Panc1 (cell line): ENCODE measurements around the gene KLC1. TPM values are rescaled to one million over a fixed set of nuclear protein-coding genes. Genes with fewer than 3 reads are reported as not detected.

ENCODE experiments used
- ATAC-seq: fragments of 200-7000 bp; cut with Tn5 transposase; 2 replicates; pipeline ENCODE4 v1.9.1; 2020; ENCODE audit warnings: mild to moderate bottlenecking, moderate library complexity
- BruUV-seq: library from RNA; stranded (reverse); fragments of 400-500 nt; replicated peaks from 2 replicates; lab custom pipeline; 2021; lab: Mats Ljungman, UMichigan
- CTCF ChIA-PET: fragments of 300-600 bp; sonication (Branson Sonifier 250); formaldehyde crosslinking; loops from one replicate; lab custom pipeline; 2022; ENCODE audit warnings: antibody characterized with exemption; lab: Charles Lee
- POLR2A ChIA-PET: fragments of 300-600 bp; sonication (Branson Sonifier 250); formaldehyde crosslinking; loops from one replicate; lab custom pipeline; 2022; ENCODE audit warnings: antibody characterized with exemption; lab: Charles Lee
- DNase-seq: peaks from one replicate; pipeline ENCODE4 v3.0.0-alpha.2; 2010; ENCODE audit warnings: low read depth, low spot score
- H3K27ac ChIP-seq: 2 replicates; pipeline ENCODE4 v1.5.1; 2011; ENCODE audit warnings: mild to moderate bottlenecking, low read length, inconsistent platforms
- H3K27me3 ChIP-seq: fragments of 200-500 bp; sonication (Bioruptor generic); 2 replicates; pipeline ENCODE4 v1.6.0; 2014; ENCODE audit warnings: low read length, inconsistent platforms; ENCODE audit not compliant: control insufficient read depth, insufficient read depth
- H3K36me3 ChIP-seq: fragments of 200-500 bp; sonication (Bioruptor generic); 2 replicates; pipeline ENCODE4 v1.5.1; 2014; ENCODE audit warnings: inconsistent platforms, mild to moderate bottlenecking, low read length, moderate library complexity; ENCODE audit not compliant: control insufficient read depth, insufficient read depth
- H3K4me1 ChIP-seq: 2 replicates; pipeline ENCODE4 v1.5.1; 2011; ENCODE audit warnings: inconsistent platforms, mild to moderate bottlenecking, low read length, moderate library complexity; ENCODE audit not compliant: control insufficient read depth, insufficient read depth
- H3K4me3 ChIP-seq, 2 experiments: 2 replicates each; pipeline ENCODE4 v1.5.1; 2011 to 2012; ENCODE audit warnings: low read depth in 2 of 2, low read length in 2 of 2, mild to moderate bottlenecking in 2 of 2, inconsistent platforms in 1 of 2, moderate library complexity in 1 of 2
- H3K9me3 ChIP-seq: fragments of 200-500 bp; sonication (Bioruptor generic); 2 replicates; pipeline ENCODE4 v1.5.1; 2014; ENCODE audit warnings: low read depth, mild to moderate bottlenecking, inconsistent platforms, low read length, moderate library complexity; ENCODE audit not compliant: control insufficient read depth, insufficient read depth
- POLR2AphosphoS5 ChIP-seq: IDR thresholded peaks from 2 replicates; pipeline ENCODE4 v1.6.1; 2012; ENCODE audit warnings: mild to moderate bottlenecking, low read depth, low read length, moderate library complexity
- REST ChIP-seq, 2 experiments: IDR thresholded peaks; 2 replicates each; pipeline ENCODE4 v1.6.1; 2011 to 2012; ENCODE audit warnings: low read depth in 2 of 2, control low read depth in 1 of 2, low read length in 1 of 2, mild to moderate bottlenecking in 1 of 2, moderate library complexity in 1 of 2; ENCODE audit not compliant: insufficient read depth in 1 of 2
- SIN3A ChIP-seq: IDR thresholded peaks from 2 replicates; pipeline ENCODE4 v1.6.1; 2012; ENCODE audit warnings: low read depth, mild to moderate bottlenecking, low read length, moderate library complexity, borderline replicate concordance; ENCODE audit not compliant: insufficient read depth
- TCF7L2 ChIP-seq: IDR thresholded peaks from 2 replicates; pipeline ENCODE4 v1.6.1; 2011; ENCODE audit warnings: mild to moderate bottlenecking, low read depth, low read length, inconsistent platforms
- in situ Hi-C: cut with HindIII; loops from 2 replicates; pipeline ENCODE4 v1.10.0; 2016; ENCODE audit warnings: low sequenced_read_pairs, low pct_unique_long_range_greater_than_20kb
- intact Hi-C: fragments of 100-400 bp; cut with micrococcal nuclease; formaldehyde crosslinking; loops from one replicate; pipeline ENCODE4 v1.10.0; 2022; ENCODE audit not compliant: unreplicated experiment
- total RNA-seq: library from RNA; stranded (reverse); gene quantifications from one replicate; pipeline ENCODE4 v1.2.1, GENCODE V29; 2021; ENCODE audit not compliant: unreplicated experiment
- TF ChIP-seq, protein P1 (sequence below): fragments of 450-650 bp; IDR thresholded peaks from 2 replicates; pipeline ENCODE4 v1.5.1; 2017; ENCODE audit warnings: mild to moderate bottlenecking

Gene KLC1
- total RNA-seq, 1 experiment from 2014 or later: 98.0 TPM

GRCh38 chr14:103657471-103657870, 28.5 kb downstream of the KLC1 start:
- no TSS peak for BruUV-seq
- no peak overlapping the region for H3K4me3 ChIP-seq
- CTCF ChIA-PET: no interaction called here
- in situ Hi-C loops (no loop called here), intact Hi-C loops (no loop called here)
- ATAC-seq (no peak), DNase-seq (no peak)
- peaks cover 15% of the 10 kb centered on the region for H3K36me3 ChIP-seq
- H3K9me3 ChIP-seq: no peaks in the 10 kb centered on the region
- no peak for TF ChIP-seq TCF7L2
- TF ChIP-seq POLR2AphosphoS5: no peak
- no peak for TF ChIP-seq SIN3A
- no peaks in the 10 kb centered on the region for H3K27me3 ChIP-seq
- POLR2A ChIA-PET: no interaction called here
- H3K27ac ChIP-seq: no peak overlapping the region
- no peaks in the 10 kb centered on the region for H3K4me1 ChIP-seq

GRCh38 chr14:103659631-103660030, 30.6 kb downstream of the KLC1 start:
- TF ChIP-seq SIN3A: no peak
- no peak for TF ChIP-seq TCF7L2
- no peak for TF ChIP-seq POLR2AphosphoS5
- TF ChIP-seq, protein P1, sequence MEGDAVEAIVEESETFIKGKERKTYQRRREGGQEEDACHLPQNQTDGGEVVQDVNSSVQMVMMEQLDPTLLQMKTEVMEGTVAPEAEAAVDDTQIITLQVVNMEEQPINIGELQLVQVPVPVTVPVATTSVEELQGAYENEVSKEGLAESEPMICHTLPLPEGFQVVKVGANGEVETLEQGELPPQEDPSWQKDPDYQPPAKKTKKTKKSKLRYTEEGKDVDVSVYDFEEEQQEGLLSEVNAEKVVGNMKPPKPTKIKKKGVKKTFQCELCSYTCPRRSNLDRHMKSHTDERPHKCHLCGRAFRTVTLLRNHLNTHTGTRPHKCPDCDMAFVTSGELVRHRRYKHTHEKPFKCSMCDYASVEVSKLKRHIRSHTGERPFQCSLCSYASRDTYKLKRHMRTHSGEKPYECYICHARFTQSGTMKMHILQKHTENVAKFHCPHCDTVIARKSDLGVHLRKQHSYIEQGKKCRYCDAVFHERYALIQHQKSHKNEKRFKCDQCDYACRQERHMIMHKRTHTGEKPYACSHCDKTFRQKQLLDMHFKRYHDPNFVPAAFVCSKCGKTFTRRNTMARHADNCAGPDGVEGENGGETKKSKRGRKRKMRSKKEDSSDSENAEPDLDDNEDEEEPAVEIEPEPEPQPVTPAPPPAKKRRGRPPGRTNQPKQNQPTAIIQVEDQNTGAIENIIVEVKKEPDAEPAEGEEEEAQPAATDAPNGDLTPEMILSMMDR: no peak
- TF ChIP-seq REST (IDR thresholded peaks at IDR 0.05; ENCODE audit: insufficient read depth in 1 of 2, low read depth in 2 of 2, low read length in 1 of 2): no peak
- no peaks in the 10 kb centered on the region for H3K9me3 ChIP-seq
- ChIA-PET POLR2A (interaction anchor here (0.7 kb wide), 1 partner anchor 21 kb away, joined by 3 read pairs; no protein-coding TSS in a partner anchor), CTCF (no interaction called here)
- no peak overlapping the region for H3K27ac ChIP-seq
- peaks cover 9% of the 10 kb centered on the region for H3K36me3 ChIP-seq
- TSS peak; percentile 31 for BruUV-seq
- no peaks in the 10 kb centered on the region for H3K4me1 ChIP-seq
- DNase-seq (no peak), ATAC-seq (no peak)
- H3K27me3 ChIP-seq: no peaks in the 10 kb centered on the region
- H3K4me3 ChIP-seq: no peak overlapping the region
- in situ Hi-C loops (no loop called here), intact Hi-C loops (no loop called here)

- ATAC-seq: no peak
- H3K27me3 ChIP-seq: no peaks in the 10 kb centered on the region
- H3K27ac ChIP-seq: no peak overlapping the region
- TF ChIP-seq REST (IDR thresholded peaks at IDR 0.05; ENCODE audit: insufficient read depth in 1 of 2, low read depth in 2 of 2, low read length in 1 of 2) (no peak), SIN3A (no peak), POLR2AphosphoS5 (no peak), TCF7L2 (no peak)
- TF ChIP-seq, protein P1: no peak
- H3K4me3 ChIP-seq: no peak overlapping the region
- ChIA-PET CTCF (no interaction called here), POLR2A (no interaction called here)
- in situ Hi-C loops (no loop called here), intact Hi-C loops (no loop called here)
- H3K36me3 ChIP-seq: peaks cover 3% of the 10 kb centered on the region
- H3K4me1 ChIP-seq: no peaks in the 10 kb centered on the region
- no peaks in the 10 kb centered on the region for H3K9me3 ChIP-seq
- BruUV-seq: no TSS peak
- DNase-seq: no peak
These were observed 33.0 kb downstream of the KLC1 start for GRCh38 chr14:103662029-103662428.
